Measurements from ENCODE around the gene HACD2. TPM values are rescaled to one million over a fixed set of nuclear protein-coding genes. Genes with fewer than 3 reads are reported as not detected.

HACD2 gene
- total and polyA plus RNA-seq, 2 donors (not counting 3 experiments of a cell fraction or from before 2014, with no cell fraction given): 17.0 to 20.9 TPM

- TF ChIP-seq JUN (IDR thresholded peaks at IDR 0.05; ENCODE audit: borderline replicate concordance, insufficient read depth, insufficient read length, low read depth) (no peak), POLR2AphosphoS5 (IDR thresholded peaks at IDR 0.05; ENCODE audit: insufficient read depth, low read depth, low read length) (no peak), MYC (IDR thresholded peaks at IDR 0.05; ENCODE audit: low read depth, low read length) (no peak), POLR2A (IDR thresholded peaks at IDR 0.05; ENCODE audit: low read depth, low read length) (no peak), FOS (IDR thresholded peaks at IDR 0.05; ENCODE audit: borderline replicate concordance, insufficient read depth, low read length) (no peak), GATA2 (IDR thresholded peaks at IDR 0.05; ENCODE audit: insufficient read depth, insufficient read length, low read depth, low read length) (no peak), CTCF (IDR thresholded peaks at IDR 0.05; ENCODE audit: extremely low read depth in 1 of 2, insufficient read depth in 1 of 2, low read depth in 1 of 2, low read length in 2 of 2) (no peak), EZH2 (IDR thresholded peaks at IDR 0.05; ENCODE audit: borderline replicate concordance, low read depth, low read length, severe bottlenecking) (no peak)
- TF ChIP-seq, protein P1, sequence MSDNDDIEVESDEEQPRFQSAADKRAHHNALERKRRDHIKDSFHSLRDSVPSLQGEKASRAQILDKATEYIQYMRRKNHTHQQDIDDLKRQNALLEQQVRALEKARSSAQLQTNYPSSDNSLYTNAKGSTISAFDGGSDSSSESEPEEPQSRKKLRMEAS (IDR thresholded peaks at IDR 0.05; ENCODE audit: insufficient read depth, insufficient read length): no peak
- FAIRE-seq (no peak), DNase-seq (ENCODE audit: low read depth, low spot score) (no peak)
- no peaks in the 10 kb centered on the region for H3K27me3 ChIP-seq (ENCODE audit: control insufficient read depth in 2 of 2, insufficient read depth in 2 of 2, low read length in 2 of 2)
- H3K9ac ChIP-seq (replicated peaks; ENCODE audit: extremely low read depth, insufficient read depth, low read length): no peak overlapping the region
- no peaks in the 10 kb centered on the region for H4K20me1 ChIP-seq (replicated peaks; ENCODE audit: control insufficient read depth, extremely low read depth, insufficient read depth, low read length)
- CTCF ChIA-PET: interaction anchor here (2.3 kb wide), 1 partner anchor 33 kb away, joined by 7 read pairs; no protein-coding TSS in a partner anchor
- dilution Hi-C loops (cut with MboI; ENCODE audit: extremely low pct_ligation_motif_present, low sequenced_read_pairs) (no loop called here), intact Hi-C loops (cut with micrococcal nuclease) (no loop called here)
- H3K79me2 ChIP-seq (ENCODE audit: control insufficient read depth, insufficient read depth, low read length): no peaks in the 10 kb centered on the region
- BruUV-seq (replicated peaks): no TSS peak
- POLR2A ChIA-PET: interaction anchor here (0.7 kb wide), 1 partner anchor 52 kb away, joined by 4 read pairs; no protein-coding TSS in a partner anchor
- no peaks in the 10 kb centered on the region for H3K9me3 ChIP-seq (replicated peaks; ENCODE audit: control insufficient read depth, insufficient read depth, low read length)
- H2AFZ ChIP-seq (ENCODE audit: low read depth, low read length): no peak overlapping the region
- H3K36me3 ChIP-seq (ENCODE audit: control insufficient read depth in 2 of 2, extremely low read depth in 1 of 2, insufficient read depth in 2 of 2, low read length in 2 of 2): no peaks in the 10 kb centered on the region
- no peaks in the 10 kb centered on the region for H3K9me1 ChIP-seq (replicated peaks; ENCODE audit: control insufficient read depth, extremely low read depth, insufficient read depth, low read length)
- H3K4me1 ChIP-seq (ENCODE audit: control insufficient read depth, extremely low read depth, insufficient read depth, low read length): peaks cover 14% of the 10 kb centered on the region
- H3K4me2 ChIP-seq (ENCODE audit: insufficient read depth, low read length): no peak overlapping the region
- no peak overlapping the region for H3K27ac ChIP-seq (ENCODE audit: insufficient read depth, low read depth, low read length)
- H3K4me3 ChIP-seq (replicated peaks in 1 of 3; ENCODE audit: insufficient read depth in 1 of 3, low read depth in 1 of 3, low read length in 3 of 3): no peak overlapping the region
Measured at GRCh38 chr3:123522320-123523022, 62.4 kb downstream of the HACD2 start.

Data from endothelial cell of umbilical vein (primary cell).